Measurements from ENCODE around the gene STXBP5.

- TF ChIP-seq MAFF (IDR thresholded peaks at IDR 0.05; ENCODE audit: low read depth, low read length) (peak; percentile 49; the same call in 1 of the 2 replicates), ARHGAP35 (CRISPR knock-in tag; IDR thresholded peaks at IDR 0.05; ENCODE audit: borderline replicate concordance) (no peak), POLR2A (IDR thresholded peaks at IDR 0.05; ENCODE audit: insufficient read depth in 1 of 2, low read depth in 2 of 2, low read length in 2 of 2) (no peak), FOXO1 (CRISPR knock-in tag; IDR thresholded peaks at IDR 0.05) (no peak), CHD2 (IDR thresholded peaks at IDR 0.05; ENCODE audit: low read depth, low read length) (no peak), MED1 (CRISPR knock-in tag; IDR thresholded peaks at IDR 0.05) (no peak), MED8 (CRISPR knock-in tag; IDR thresholded peaks at IDR 0.05; ENCODE audit: insufficient replicate concordance) (no peak)
Measured at GRCh38 chr6:147178355-147178754, 25.9 kb upstream of the STXBP5 start.
